ENCODE measurements around the gene PYM1.
"Not testable (repeated sequence)": the region's sequence is repeated elsewhere in the genome, so short reads cannot be mapped to it uniquely, and the experiment has no call there.

PYM1 gene

GRCh38 chr12:55912908-55913307 is 14.8 kb downstream of the PYM1 start:
- no peak for DNase-seq (ENCODE audit: low read depth, low spot score)

- no peak for DNase-seq (ENCODE audit: low read depth, low spot score)
Measured at GRCh38 chr12:55909513-55909884, 18.2 kb downstream of the PYM1 start.

DNA sequence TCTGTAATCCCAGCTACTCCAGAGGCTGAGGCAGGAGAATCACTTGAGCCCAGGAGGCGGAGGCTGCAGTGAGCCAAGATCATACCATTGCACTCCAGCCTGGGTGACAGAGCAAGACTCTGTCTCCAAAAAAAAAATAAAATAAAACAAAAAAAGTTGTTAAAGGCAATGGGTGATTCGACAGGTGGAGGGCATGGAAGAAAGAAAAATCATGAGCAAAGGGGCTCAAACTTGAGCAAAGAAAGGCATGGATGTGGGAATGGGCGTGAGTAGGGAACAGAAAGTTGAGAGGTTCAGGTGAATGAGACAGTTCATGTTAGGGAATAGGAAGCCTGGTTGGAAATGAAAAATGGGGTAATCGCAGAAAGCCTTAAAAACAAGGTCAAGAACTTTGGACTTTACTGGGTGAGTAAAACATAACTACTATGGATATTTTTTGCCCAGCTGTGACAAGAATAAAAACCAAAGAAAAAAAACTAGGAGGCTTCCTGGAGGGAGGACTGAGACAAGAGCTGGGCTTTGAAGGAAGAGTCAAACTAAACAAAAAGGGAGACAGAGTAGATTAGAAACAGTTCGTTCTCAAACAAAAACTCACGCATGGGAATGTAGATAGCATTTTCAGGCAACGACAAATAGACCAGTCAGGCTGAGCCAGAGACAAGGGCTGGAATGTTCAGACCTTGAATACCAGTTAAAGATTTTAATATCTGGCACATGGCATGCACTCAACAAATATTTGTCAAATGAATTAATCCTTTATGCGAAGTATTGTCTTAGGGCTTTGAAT is 18.8 kb downstream of the PYM1 start:
- no peak for DNase-seq (ENCODE audit: low read depth, low spot score)

DNA sequence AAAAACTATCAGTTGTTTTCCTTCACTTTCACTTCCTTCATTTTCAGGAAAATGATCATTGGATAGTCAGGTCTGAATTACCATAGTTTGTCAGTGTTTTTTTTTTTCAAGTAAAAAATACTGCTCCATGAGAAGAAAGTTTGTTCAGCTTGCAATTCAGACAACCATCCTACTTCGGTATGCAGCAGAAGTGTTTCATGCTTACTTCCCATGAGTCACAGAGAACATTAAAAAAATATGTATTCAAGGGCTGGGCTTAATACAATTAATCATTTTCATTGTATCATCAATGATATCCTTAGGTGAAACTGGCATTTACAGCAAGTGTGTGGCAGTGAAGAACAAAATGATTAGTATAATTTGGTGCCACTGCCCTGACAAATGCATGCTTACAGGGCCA is 21.6 kb downstream of the PYM1 start:
- DNase-seq (ENCODE audit: low read depth, low spot score) = no peak

GRCh38 chr12:55901881-55902490 is 25.7 kb downstream of the PYM1 start:
- no peak for DNase-seq (ENCODE audit: low read depth, low spot score)

DNA sequence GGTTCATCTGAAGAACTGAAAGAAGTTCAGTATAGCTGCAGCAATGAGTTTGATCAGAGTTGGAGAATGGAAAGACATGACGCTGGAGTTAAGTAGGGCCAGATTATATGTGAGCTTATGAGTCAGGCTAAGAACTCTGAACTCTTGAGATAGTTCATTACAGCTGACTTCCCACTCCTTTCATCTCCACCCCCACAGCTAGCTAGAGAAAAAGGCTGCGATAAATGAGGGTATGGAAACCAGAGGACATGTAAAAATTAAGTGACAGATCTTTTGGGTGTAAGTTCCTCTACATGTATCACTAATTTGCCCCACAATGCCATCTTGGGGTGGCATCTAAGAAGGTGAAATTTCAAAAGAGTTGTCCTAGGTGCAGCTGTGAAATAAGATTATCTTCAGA is 28.6 kb downstream of the PYM1 start:
- no peak for DNase-seq (ENCODE audit: low read depth, low spot score)

GRCh38 chr12:55893723-55894122 is 34.0 kb downstream of the PYM1 start:
- no peak for DNase-seq (ENCODE audit: low read depth, low spot score)

DNA sequence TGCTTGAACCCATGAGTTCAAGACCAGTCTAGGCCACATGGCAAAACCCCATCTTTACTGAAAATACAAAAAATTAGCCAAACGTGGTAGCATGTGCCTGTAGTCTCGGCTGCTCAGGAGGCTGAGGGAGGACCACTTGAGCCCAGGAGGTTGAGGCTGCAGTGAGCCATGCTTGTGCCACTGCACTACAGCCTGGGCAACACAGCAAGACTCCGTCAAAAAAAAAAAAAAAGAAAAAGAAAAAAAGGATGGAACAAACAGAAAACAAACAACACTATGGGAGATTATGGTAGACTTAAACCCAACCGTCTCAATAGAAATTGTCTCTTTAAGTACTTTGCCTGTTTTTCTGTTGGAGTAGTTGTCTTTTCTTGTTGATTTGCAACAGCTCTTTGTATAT is 36.4 kb downstream of the PYM1 start:
- DNase-seq (ENCODE audit: low read depth, low spot score) = no peak

- DNase-seq (ENCODE audit: low read depth, low spot score) = no peak
Measured at GRCh38 chr12:55885113-55885512, 42.6 kb downstream of the PYM1 start.

DNA sequence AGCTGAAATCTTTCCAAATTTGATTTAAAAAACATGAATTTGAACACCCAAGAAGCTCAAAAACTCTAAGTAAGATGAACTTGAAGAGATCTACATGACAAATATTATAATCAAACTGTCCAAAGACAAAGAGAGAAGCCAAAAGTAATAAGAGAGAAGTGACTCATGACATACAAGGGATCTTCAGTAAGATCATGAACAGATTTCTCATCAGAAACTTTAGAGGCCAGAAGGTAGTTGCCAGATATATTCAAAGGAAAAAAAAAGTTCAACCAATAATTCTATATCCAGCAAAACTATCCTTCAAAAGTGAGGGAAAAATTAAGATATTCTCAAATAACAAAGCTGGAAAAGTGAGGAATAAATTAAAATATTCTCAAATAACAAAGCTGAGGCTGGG is 49.9 kb downstream of the PYM1 start:
- no peak for DNase-seq (ENCODE audit: low read depth, low spot score)

GRCh38 chr12:55875704-55876467 is 51.8 kb downstream of the PYM1 start:
- no peak for DNase-seq (ENCODE audit: low read depth, low spot score)

- DNase-seq (ENCODE audit: low read depth, low spot score) = no peak
Measured at GRCh38 chr12:55874443-55874842, 53.3 kb downstream of the PYM1 start.

DNA sequence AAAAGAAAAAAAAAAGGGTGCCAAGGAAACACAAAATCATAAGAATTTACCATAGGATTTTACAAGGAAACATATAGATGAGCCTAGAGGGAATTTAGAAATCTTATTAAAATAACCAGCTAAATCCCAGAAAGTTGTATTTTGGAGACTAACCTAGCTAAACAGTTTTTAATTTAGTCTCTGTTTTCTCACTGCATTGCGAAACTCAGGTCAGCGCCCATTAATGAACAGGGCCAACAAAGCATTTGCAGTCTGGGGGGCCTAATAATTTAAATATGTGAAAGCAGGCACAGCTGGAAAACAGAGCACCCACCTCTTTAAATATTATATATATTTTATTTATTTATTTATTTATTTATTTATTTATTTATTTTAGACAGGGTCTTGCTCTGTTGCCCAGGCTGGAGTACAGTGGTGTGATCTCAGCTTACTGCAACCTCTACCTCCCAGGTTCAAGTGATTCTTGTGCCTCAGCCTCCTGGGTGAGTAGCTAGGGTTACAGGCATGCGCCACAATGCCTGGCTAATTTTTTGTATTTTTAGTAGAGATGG is 61.2 kb downstream of the PYM1 start:
- DNase-seq (ENCODE audit: low read depth, low spot score) = not testable (repeated sequence)

GRCh38 chr12:55865327-55865726 is 62.4 kb downstream of the PYM1 start:
- no peak for DNase-seq (ENCODE audit: low read depth, low spot score)

DNA sequence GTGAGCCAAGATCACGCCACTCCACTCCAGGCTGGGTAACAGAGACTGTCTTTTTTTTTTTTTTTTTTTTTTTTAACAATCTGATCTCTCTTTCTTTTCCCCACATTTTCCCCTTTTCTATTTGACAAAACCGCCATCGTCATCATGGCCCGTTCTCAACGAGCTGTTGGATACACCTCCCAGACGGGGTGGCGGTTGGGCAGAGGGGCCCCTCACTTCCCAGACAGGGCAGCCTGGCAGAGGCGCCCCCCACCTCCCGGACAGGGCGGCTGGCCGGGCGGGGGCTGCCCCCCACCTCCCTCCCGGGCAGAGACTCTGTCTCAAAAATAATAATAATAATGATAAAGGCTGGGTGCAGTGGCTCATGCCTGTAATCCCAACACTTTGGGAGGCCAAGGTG is 64.8 kb downstream of the PYM1 start:
- not testable (repeated sequence) for DNase-seq (ENCODE audit: low read depth, low spot score)

GRCh38 chr12:55862286-55862685 is 65.4 kb downstream of the PYM1 start:
- no peak for DNase-seq (ENCODE audit: low read depth, low spot score)

- no peak for DNase-seq (ENCODE audit: low read depth, low spot score)
Measured at GRCh38 chr12:55861871-55862270, 65.8 kb downstream of the PYM1 start.

DNA sequence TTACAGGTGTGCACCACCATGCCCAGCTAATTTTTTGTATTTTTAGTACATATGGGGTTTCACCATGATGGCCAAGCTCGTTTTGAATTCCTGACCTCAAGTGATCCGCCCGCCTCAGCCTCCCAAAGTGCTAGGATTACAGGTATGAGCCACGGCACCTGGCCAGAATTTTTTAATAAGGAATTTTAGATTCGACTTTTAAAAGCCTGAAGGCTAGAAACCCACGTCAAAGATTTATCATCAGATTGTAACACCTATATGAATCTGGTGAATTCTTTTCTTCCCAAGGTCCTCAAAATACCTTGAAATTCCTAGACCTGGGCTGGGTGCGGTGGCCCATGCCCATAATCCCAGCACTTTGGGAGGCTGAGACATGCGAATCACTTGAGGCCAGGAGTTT is 66.3 kb downstream of the PYM1 start:
- no peak for DNase-seq (ENCODE audit: low read depth, low spot score)

GRCh38 chr12:55852740-55853139 is 75.0 kb downstream of the PYM1 start:
- no peak for DNase-seq (ENCODE audit: low read depth, low spot score)
